Keratinocyte (primary cell): Measurements from ENCODE around the gene CDON. TPM values are rescaled to one million over a fixed set of nuclear protein-coding genes. Genes with fewer than 3 reads are reported as not detected.

ENCODE experiments used
- DNase-seq: peaks from one replicate; pipeline ENCODE4 v3.0.0-alpha.2; 2011; ENCODE audit warnings: low read depth, missing footprints, low spot score
- FAIRE-seq: peaks from 2 replicates; lab custom pipeline; 2011; peaks lifted over from hg19 to GRCh38; lab: Jason Lieb, UNC
- H2AFZ ChIP-seq: 2 replicates; pipeline ENCODE4 v1.6.0; 2012; ENCODE audit warnings: low read length, control low read depth, inconsistent platforms; ENCODE audit not compliant: control insufficient read depth
- H3K27ac ChIP-seq: 2 replicates; pipeline ENCODE4 v1.5.1; 2011; ENCODE audit warnings: low read length; ENCODE audit not compliant: control insufficient read depth, insufficient read depth
- H3K27me3 ChIP-seq: 3 replicates; pipeline ENCODE4 v1.6.0; 2011; ENCODE audit warnings: low read length; ENCODE audit not compliant: control insufficient read depth, insufficient read depth; ENCODE audit errors: extremely low read depth
- H3K36me3 ChIP-seq, 2 experiments: 2 replicates in 1 of 2; 3 replicates in 1 of 2; pipeline ENCODE4 v1.5.1; 2011; ENCODE audit warnings: low read length in 2 of 2, mild to moderate bottlenecking in 1 of 2; ENCODE audit not compliant: control insufficient read depth in 2 of 2, insufficient read depth in 2 of 2; ENCODE audit errors: extremely low read depth in 1 of 2
- H3K4me1 ChIP-seq: 3 replicates; pipeline ENCODE4 v1.5.1; 2011; ENCODE audit warnings: low read length; ENCODE audit not compliant: control insufficient read depth, insufficient read depth; ENCODE audit errors: extremely low read depth
- H3K4me2 ChIP-seq: 3 replicates; pipeline ENCODE4 v1.6.0; 2011; ENCODE audit warnings: low read depth, low read length; ENCODE audit not compliant: control insufficient read depth, insufficient read depth; ENCODE audit errors: extremely low read depth
- H3K4me3 ChIP-seq, 3 experiments: fragments of 200-600 bp in 1 of 3; sonication (generic) in 1 of 3; 2 replicates in 2 of 3; 3 replicates in 1 of 3; pipeline ENCODE4 v1.5.1; 2011 to 2016; ENCODE audit warnings: low read length in 3 of 3, mild to moderate bottlenecking in 3 of 3, control low read depth in 2 of 3, inconsistent platforms in 1 of 3, low read depth in 1 of 3, mixed read lengths in 1 of 3, mixed run types in 1 of 3, moderate library complexity in 1 of 3; ENCODE audit not compliant: control insufficient read depth in 2 of 3, insufficient read depth in 2 of 3; ENCODE audit errors: extremely low read depth in 1 of 3
- H3K79me2 ChIP-seq: 2 replicates; pipeline ENCODE4 v1.6.0; 2012; ENCODE audit warnings: low read length; ENCODE audit not compliant: control insufficient read depth, insufficient read depth
- H3K9ac ChIP-seq: 3 replicates; pipeline ENCODE4 v1.6.0; 2011; ENCODE audit warnings: low read length; ENCODE audit not compliant: control insufficient read depth, insufficient read depth; ENCODE audit errors: extremely low read depth
- H3K9me1 ChIP-seq: 3 replicates; pipeline ENCODE4 v1.6.0; 2011; ENCODE audit warnings: low read length; ENCODE audit not compliant: control insufficient read depth, insufficient read depth; ENCODE audit errors: extremely low read depth
- H3K9me3 ChIP-seq: 2 replicates; pipeline ENCODE4 v1.5.1; 2012; ENCODE audit warnings: low read depth, low read length; ENCODE audit not compliant: control insufficient read depth
- H4K20me1 ChIP-seq: 3 replicates; pipeline ENCODE4 v1.6.0; 2011; ENCODE audit warnings: low read length; ENCODE audit not compliant: control insufficient read depth, insufficient read depth; ENCODE audit errors: extremely low read depth
- CTCF ChIP-seq, 3 experiments: IDR thresholded peaks in 1 of 3; conservative IDR thresholded peaks in 1 of 3; optimal IDR thresholded peaks in 1 of 3; 2 replicates in 2 of 3; 3 replicates in 1 of 3; pipeline versions ENCODE3 to v1.5.1; 2011; ENCODE audit warnings: low read length in 3 of 3, mild to moderate bottlenecking in 3 of 3, moderate library complexity in 2 of 3, control low read depth in 1 of 3, inconsistent platforms in 1 of 3; ENCODE audit not compliant: insufficient read depth in 2 of 3; ENCODE audit errors: extremely low read depth in 1 of 3
- EZH2 ChIP-seq: IDR thresholded peaks from one replicate; pipeline ENCODE4 v1.6.1; 2012; ENCODE audit warnings: inconsistent platforms, mild to moderate bottlenecking, low read length, moderate library complexity
- dilution Hi-C: fragments of 300-500 bp; cut with MboI; formaldehyde crosslinking; loops from one replicate; pipeline ENCODE4 v1.7.0; 2020; ENCODE audit warnings: low sequenced_read_pairs; ENCODE audit not compliant: extremely low pct_ligation_motif_present
- polyA plus RNA-seq, 5 experiments: library from polyadenylated mRNA; depleted of rRNA in 3 of 5; stranded (reverse) in 3 of 5; stranded (forward) in 1 of 5; unstranded in 1 of 5; fragments of >200 nt; gene quantifications; 1 replicate in 1 of 5; 2 replicates in 3 of 5; 3 replicates in 1 of 5; pipeline versions ENCODE4 v1.2.1 to v1.2.3, GENCODE V29; 2011 to 2012; ENCODE audit warnings: missing spikeins in 2 of 5, low read depth in 1 of 5, low replicate concordance in 1 of 5

The CDON gene
- polyA plus RNA-seq, 1 donor (not counting 4 experiments of a cell fraction or from before 2014, with no cell fraction given), result 1.0 TPM

DNA sequence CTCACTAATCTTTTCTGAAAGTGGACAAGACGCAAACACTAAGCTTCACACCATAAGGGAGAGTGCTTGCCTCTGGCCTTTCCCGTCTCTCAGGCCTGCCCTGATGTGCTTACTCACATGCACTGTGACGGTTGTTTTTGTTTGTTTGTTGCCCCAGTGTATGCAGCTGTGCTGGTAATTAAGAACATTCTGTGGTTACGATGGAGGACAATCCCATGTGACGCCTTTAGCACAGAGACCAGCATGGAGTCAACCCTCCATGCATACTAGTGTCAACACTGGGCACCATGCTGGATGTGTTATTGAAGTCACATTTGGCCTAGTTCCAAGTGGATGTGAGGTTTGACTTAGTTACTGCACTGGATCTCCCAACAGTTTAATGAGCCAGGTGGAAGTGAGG, 27.8 kb upstream of the CDON start:
- H3K9me1 ChIP-seq, result no peaks in the 10 kb centered on the region
- FAIRE-seq, result no peak
- no peak overlapping the region for H3K9ac ChIP-seq
- H3K27me3 ChIP-seq, result no peaks in the 10 kb centered on the region
- H3K4me2 ChIP-seq, result no peak overlapping the region
- no peaks in the 10 kb centered on the region for H3K79me2 ChIP-seq
- no peak overlapping the region for H3K27ac ChIP-seq
- no peaks in the 10 kb centered on the region for H3K9me3 ChIP-seq
- H3K4me3 ChIP-seq, result no peak overlapping the region
- no peaks in the 10 kb centered on the region for H3K36me3 ChIP-seq
- no peaks in the 10 kb centered on the region for H4K20me1 ChIP-seq
- DNase-seq, result no peak
- dilution Hi-C loops, result no loop called here
- H2AFZ ChIP-seq, result no peak overlapping the region
- no peaks in the 10 kb centered on the region for H3K4me1 ChIP-seq
- TF ChIP-seq CTCF (optimal IDR thresholded peaks at IDR 0.05 in 1 of 3, IDR thresholded peaks at IDR 0.05 in 1 of 3, conservative IDR thresholded peaks at IDR 0.05 in 1 of 3; ENCODE audit: extremely low read depth in 1 of 3, insufficient read depth in 2 of 3, low read length in 3 of 3) (no peak), EZH2 (no peak)

- Histone ChIP-seq H3K27ac (no peak overlapping the region), H3K4me3 (no peak overlapping the region), H2AFZ (no peak overlapping the region), H4K20me1 (no peaks in the 10 kb centered on the region), H3K4me2 (no peak overlapping the region), H3K36me3 (no peaks in the 10 kb centered on the region), H3K9ac (no peak overlapping the region), H3K79me2 (no peaks in the 10 kb centered on the region), H3K9me3 (no peaks in the 10 kb centered on the region), H3K9me1 (no peaks in the 10 kb centered on the region), H3K4me1 (no peaks in the 10 kb centered on the region), H3K27me3 (no peaks in the 10 kb centered on the region)
- no peak for TF ChIP-seq EZH2
- TF ChIP-seq CTCF (optimal IDR thresholded peaks at IDR 0.05 in 1 of 3, IDR thresholded peaks at IDR 0.05 in 1 of 3, conservative IDR thresholded peaks at IDR 0.05 in 1 of 3; ENCODE audit: extremely low read depth in 1 of 3, insufficient read depth in 2 of 3, low read length in 3 of 3), result no peak
- no peak for DNase-seq
- dilution Hi-C loops, result no loop called here
- FAIRE-seq, result no peak
These were observed 26.3 kb upstream of the CDON start for GRCh38 chr11:126088999-126089398.
